NB4 (cell line): ENCODE measurements around the gene USH1C.

ENCODE experiments used
- DNase-seq: peaks from one replicate; pipeline ENCODE4 v3.0.0; 2010; ENCODE audit warnings: low read depth
- H3K4me3 ChIP-seq: one replicate; pipeline ENCODE4 v1.5.1; 2011; ENCODE audit warnings: mild to moderate bottlenecking, low read depth, low read length, moderate library complexity
- MYC ChIP-seq: IDR thresholded peaks from 2 replicates; pipeline ENCODE4 v1.6.1; 2011; ENCODE audit warnings: low read depth, low read length
- POLR2A ChIP-seq: IDR thresholded peaks from 2 replicates; pipeline ENCODE4 v1.6.1; 2011; ENCODE audit warnings: mild to moderate bottlenecking; ENCODE audit not compliant: insufficient read length; ENCODE audit errors: extremely low read depth
- TF ChIP-seq, protein P1 (sequence below): IDR thresholded peaks from one replicate; pipeline ENCODE4 v1.5.1; 2012; ENCODE audit warnings: low read depth, low read length
- TF ChIP-seq, protein P2 (sequence below): IDR thresholded peaks from 2 replicates; pipeline ENCODE4 v1.6.1; 2011; ENCODE audit warnings: low read depth, low read length

USH1C gene

DNA sequence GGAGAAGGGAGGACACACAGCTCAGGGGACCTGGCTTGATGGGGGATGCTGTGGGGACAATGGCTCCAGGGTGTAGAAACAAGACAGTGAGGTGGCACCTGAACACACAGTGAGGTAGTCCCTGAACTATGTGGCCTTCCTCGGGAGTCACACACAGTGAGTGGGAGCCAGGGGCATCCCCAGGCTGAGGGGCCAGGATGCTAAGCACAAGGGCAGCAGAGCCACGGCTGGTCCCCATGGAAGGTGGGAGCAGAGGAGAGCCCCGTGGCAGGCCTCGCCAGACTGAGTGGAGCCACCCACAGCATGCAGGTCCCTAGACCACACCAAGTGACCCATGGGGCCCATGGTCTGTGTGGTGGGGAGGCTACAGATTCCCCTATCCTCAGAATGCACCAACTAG is 41.6 kb downstream of the USH1C start:
- TF ChIP-seq MYC (no peak), POLR2A (no peak)
- TF ChIP-seq, protein P1, sequence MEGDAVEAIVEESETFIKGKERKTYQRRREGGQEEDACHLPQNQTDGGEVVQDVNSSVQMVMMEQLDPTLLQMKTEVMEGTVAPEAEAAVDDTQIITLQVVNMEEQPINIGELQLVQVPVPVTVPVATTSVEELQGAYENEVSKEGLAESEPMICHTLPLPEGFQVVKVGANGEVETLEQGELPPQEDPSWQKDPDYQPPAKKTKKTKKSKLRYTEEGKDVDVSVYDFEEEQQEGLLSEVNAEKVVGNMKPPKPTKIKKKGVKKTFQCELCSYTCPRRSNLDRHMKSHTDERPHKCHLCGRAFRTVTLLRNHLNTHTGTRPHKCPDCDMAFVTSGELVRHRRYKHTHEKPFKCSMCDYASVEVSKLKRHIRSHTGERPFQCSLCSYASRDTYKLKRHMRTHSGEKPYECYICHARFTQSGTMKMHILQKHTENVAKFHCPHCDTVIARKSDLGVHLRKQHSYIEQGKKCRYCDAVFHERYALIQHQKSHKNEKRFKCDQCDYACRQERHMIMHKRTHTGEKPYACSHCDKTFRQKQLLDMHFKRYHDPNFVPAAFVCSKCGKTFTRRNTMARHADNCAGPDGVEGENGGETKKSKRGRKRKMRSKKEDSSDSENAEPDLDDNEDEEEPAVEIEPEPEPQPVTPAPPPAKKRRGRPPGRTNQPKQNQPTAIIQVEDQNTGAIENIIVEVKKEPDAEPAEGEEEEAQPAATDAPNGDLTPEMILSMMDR: no peak
- TF ChIP-seq, protein P2, sequence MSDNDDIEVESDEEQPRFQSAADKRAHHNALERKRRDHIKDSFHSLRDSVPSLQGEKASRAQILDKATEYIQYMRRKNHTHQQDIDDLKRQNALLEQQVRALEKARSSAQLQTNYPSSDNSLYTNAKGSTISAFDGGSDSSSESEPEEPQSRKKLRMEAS: no peak
- no peak overlapping the region for H3K4me3 ChIP-seq
- no peak for DNase-seq

DNA sequence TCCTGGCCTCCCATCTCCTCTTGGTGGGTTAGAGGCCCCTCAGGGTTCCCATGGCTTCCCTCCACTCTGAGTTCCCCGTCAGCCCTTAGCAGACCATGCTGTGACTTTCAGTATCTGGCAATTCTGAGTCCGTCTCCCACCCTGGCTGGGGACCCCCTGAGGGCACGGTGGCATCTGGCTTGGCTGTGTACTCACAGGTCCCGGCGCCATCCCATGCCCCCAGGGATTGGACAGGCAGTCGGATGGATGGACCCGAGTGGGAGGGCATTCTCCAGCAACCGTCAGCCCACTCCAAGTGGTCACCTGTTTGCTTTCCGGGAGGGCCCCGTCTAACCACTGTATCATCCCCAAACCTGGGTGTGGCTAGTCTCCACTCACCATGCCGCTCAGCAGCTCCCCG is 43.5 kb downstream of the USH1C start:
- DNase-seq: no peak
- TF ChIP-seq POLR2A (no peak), MYC (no peak)
- TF ChIP-seq, protein P1: no peak
- TF ChIP-seq, protein P2: no peak
- H3K4me3 ChIP-seq: no peak overlapping the region

- no peak overlapping the region for H3K4me3 ChIP-seq
- TF ChIP-seq POLR2A (no peak), MYC (no peak)
- TF ChIP-seq, protein P1: no peak
- TF ChIP-seq, protein P2: no peak
- peak; percentile 6 for DNase-seq
These were observed 45.7 kb downstream of the USH1C start for GRCh38 chr11:17498475-17498874.

DNA sequence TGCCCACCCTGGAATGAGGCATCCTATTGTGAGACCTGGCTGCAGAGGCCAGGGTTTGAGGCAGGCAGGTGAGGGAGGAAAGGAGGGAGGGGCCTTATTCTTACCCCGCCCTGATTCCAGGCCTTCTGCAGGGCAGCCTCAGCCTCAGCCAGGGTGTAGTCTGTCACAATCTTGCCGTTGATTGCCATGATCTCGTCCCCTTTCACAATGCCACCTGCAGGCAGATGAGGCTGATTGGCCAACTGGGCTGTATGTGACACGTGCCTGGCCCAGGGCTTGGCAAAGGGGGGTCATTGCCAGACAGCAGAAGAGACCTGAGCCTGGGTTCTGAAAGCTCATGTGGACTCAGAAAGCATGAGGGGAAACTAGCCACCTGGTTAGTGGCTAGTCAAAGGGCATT is 46.2 kb downstream of the USH1C start:
- peak; percentile 60 for DNase-seq
- no peak overlapping the region for H3K4me3 ChIP-seq
- TF ChIP-seq, protein P1: no peak
- peak; percentile 72 for TF ChIP-seq MYC
- TF ChIP-seq, protein P2: peak; percentile 94

- H3K4me3 ChIP-seq: no peak overlapping the region
- no peak for DNase-seq
- TF ChIP-seq, protein P2: no peak
- TF ChIP-seq, protein P1: no peak
- TF ChIP-seq POLR2A (no peak), MYC (no peak)
These were observed 47.8 kb downstream of the USH1C start for GRCh38 chr11:17496406-17496805.

GRCh38 chr11:17494019-17494418 is 50.2 kb downstream of the USH1C start:
- TF ChIP-seq POLR2A: no peak
- TF ChIP-seq, protein P2: no peak
- TF ChIP-seq, protein P1: no peak
- TF ChIP-seq MYC: no peak
- DNase-seq: no peak
- H3K4me3 ChIP-seq: no peak overlapping the region
